ENCODE measurements around the gene COL26A1. TPM values are rescaled to one million over a fixed set of nuclear protein-coding genes. Genes with fewer than 3 reads are reported as not detected.

COL26A1 gene
- total RNA-seq, 2 experiments from 2014 or later: not detected

GRCh38 chr7:101435461-101436220 is 73.0 kb downstream of the COL26A1 start:
- TF ChIP-seq CTCF (conservative IDR thresholded peaks at IDR 0.05; ENCODE audit: low read length) (no peak), EZH2phosphoT487 (IDR thresholded peaks at IDR 0.05; ENCODE audit: borderline replicate concordance, low read depth, low read length) (no peak)
- H3K36me3 ChIP-seq (ENCODE audit: insufficient read depth, low read length): no peaks in the 10 kb centered on the region
- no peaks in the 10 kb centered on the region for H3K9me3 ChIP-seq (ENCODE audit: low read length)
- H3K27ac ChIP-seq (ENCODE audit: low read depth, low read length, poor library complexity, severe bottlenecking): no peak overlapping the region
- BruUV-seq (replicated peaks): no TSS peak
- DNase-seq (ENCODE audit: low spot score): no peak
- no peaks in the 10 kb centered on the region for H3K9me2 ChIP-seq (ENCODE audit: insufficient read depth, low read length)
- no peaks in the 10 kb centered on the region for H3K79me2 ChIP-seq (ENCODE audit: insufficient read depth, low read depth, low read length)
- no peak overlapping the region for H3K4me2 ChIP-seq (ENCODE audit: low read length)
- CTCF ChIA-PET (ENCODE audit: unreplicated experiment): no interaction called here
- intact Hi-C loops (cut with micrococcal nuclease; ENCODE audit: unreplicated experiment): no loop called here
- no peak overlapping the region for H2AFZ ChIP-seq (ENCODE audit: low read length)
- no peak overlapping the region for H3K4me3 ChIP-seq (ENCODE audit: low read depth, low read length, poor library complexity, severe bottlenecking)
- POLR2A ChIA-PET: no interaction called here
- no peaks in the 10 kb centered on the region for H4K20me1 ChIP-seq (ENCODE audit: insufficient read depth, low read length)
- no peaks in the 10 kb centered on the region for H3K4me1 ChIP-seq (ENCODE audit: insufficient read depth, low read length, poor library complexity, severe bottlenecking)

GRCh38 chr7:101436221-101436735 is 73.6 kb downstream of the COL26A1 start:
- DNase-seq (ENCODE audit: low spot score): no peak
- CTCF ChIA-PET (ENCODE audit: unreplicated experiment): no interaction called here
- H3K79me2 ChIP-seq (ENCODE audit: insufficient read depth, low read depth, low read length): no peaks in the 10 kb centered on the region
- H3K9me2 ChIP-seq (ENCODE audit: insufficient read depth, low read length): no peaks in the 10 kb centered on the region
- intact Hi-C loops (cut with micrococcal nuclease; ENCODE audit: unreplicated experiment): no loop called here
- H3K9me3 ChIP-seq (ENCODE audit: low read length): no peaks in the 10 kb centered on the region
- H3K36me3 ChIP-seq (ENCODE audit: insufficient read depth, low read length): no peaks in the 10 kb centered on the region
- H3K27ac ChIP-seq (ENCODE audit: low read depth, low read length, poor library complexity, severe bottlenecking): no peak overlapping the region
- TF ChIP-seq EZH2phosphoT487 (IDR thresholded peaks at IDR 0.05; ENCODE audit: borderline replicate concordance, low read depth, low read length) (no peak), CTCF (conservative IDR thresholded peaks at IDR 0.05; ENCODE audit: low read length) (no peak)
- H2AFZ ChIP-seq (ENCODE audit: low read length): no peak overlapping the region
- no peak overlapping the region for H3K4me2 ChIP-seq (ENCODE audit: low read length)
- POLR2A ChIA-PET: no interaction called here
- no peak overlapping the region for H3K4me3 ChIP-seq (ENCODE audit: low read depth, low read length, poor library complexity, severe bottlenecking)
- H3K4me1 ChIP-seq (ENCODE audit: insufficient read depth, low read length, poor library complexity, severe bottlenecking): no peaks in the 10 kb centered on the region
- H4K20me1 ChIP-seq (ENCODE audit: insufficient read depth, low read length): no peaks in the 10 kb centered on the region
- no TSS peak for BruUV-seq (replicated peaks)

Measured in OCI-LY7 (cell line).